Gastroesophageal sphincter (tissue), 3 donors: ENCODE measurements around the gene TSPEAR.

Experiments used
- EP300 ChIP-seq: sonication (generic); formaldehyde crosslinking; IDR thresholded peaks from one replicate; pipeline ENCODE4 v1.6.1; 2017; ENCODE audit warnings: antibody characterized with exemption, mild to moderate bottlenecking
- POLR2AphosphoS5 ChIP-seq: sonication (generic); formaldehyde crosslinking; IDR thresholded peaks from one replicate; pipeline ENCODE4 v1.6.1; 2017; ENCODE audit warnings: antibody characterized with exemption
- TF ChIP-seq, protein P1 (sequence below), 4 experiments: fragments of 200-600 bp in 2 of 4; fragments of 450-650 bp in 2 of 4; sonication (generic) in 1 of 4; IDR thresholded peaks; one replicate each; pipeline ENCODE4 v1.5.1; 2017 to 2019; ENCODE audit warnings: antibody characterized with exemption in 4 of 4, mild to moderate bottlenecking in 2 of 4, moderate library complexity in 2 of 4

DNA sequence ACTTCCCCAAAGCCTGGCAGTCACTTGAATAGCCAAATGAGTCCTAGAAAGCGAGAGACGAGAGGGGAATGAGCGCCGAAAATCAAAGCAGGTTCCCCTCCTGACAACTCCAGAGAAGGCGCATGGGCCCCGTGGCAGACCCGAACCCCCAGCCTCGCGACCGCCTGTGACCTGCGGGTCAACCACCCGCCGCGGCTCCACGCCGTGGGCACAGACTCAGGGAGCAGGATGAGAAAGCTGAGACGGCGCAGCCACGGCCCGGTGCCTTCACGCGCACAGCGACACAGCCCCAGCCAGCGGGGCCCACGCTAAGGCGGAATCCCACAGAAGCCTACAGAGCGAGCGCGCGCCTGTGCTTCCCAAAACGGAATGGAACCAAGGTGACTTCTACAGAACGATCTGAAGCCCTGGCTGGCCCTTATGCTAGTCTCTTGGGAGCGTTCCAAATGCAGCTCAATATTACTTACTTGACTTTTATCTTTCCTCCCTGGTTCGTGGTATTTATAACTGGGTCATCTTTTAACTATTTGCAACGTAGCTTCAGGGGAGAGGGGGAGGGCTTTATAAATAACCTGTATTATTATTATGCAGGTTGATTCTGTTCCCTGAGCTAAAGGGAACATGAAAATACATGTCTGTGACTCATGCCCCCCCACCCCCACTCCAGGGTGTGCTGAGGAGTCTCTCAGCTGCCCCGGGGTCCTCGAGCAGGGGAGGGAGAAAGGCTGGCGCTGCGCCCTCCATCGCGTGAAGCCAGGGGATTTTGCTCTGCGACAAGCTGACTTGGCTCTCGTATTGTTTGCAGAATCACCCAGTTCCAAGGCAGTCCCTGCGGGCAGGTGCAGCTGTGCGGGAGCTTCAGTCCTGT is 1.7 kb downstream of the TSPEAR start:
- TF ChIP-seq, protein P1, sequence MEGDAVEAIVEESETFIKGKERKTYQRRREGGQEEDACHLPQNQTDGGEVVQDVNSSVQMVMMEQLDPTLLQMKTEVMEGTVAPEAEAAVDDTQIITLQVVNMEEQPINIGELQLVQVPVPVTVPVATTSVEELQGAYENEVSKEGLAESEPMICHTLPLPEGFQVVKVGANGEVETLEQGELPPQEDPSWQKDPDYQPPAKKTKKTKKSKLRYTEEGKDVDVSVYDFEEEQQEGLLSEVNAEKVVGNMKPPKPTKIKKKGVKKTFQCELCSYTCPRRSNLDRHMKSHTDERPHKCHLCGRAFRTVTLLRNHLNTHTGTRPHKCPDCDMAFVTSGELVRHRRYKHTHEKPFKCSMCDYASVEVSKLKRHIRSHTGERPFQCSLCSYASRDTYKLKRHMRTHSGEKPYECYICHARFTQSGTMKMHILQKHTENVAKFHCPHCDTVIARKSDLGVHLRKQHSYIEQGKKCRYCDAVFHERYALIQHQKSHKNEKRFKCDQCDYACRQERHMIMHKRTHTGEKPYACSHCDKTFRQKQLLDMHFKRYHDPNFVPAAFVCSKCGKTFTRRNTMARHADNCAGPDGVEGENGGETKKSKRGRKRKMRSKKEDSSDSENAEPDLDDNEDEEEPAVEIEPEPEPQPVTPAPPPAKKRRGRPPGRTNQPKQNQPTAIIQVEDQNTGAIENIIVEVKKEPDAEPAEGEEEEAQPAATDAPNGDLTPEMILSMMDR (IDR thresholded peaks at IDR 0.05) = no peak
- no peak for TF ChIP-seq EP300
- TF ChIP-seq POLR2AphosphoS5 = no peak
